ENCODE measurements around the gene ABCA9.
"Not testable (repeated sequence)": the region's sequence is repeated elsewhere in the genome, so short reads cannot be mapped to it uniquely, and the experiment has no call there.

The ABCA9 gene

GRCh38 chr17:68944435-68945035 is 116.2 kb downstream of the ABCA9 start:
- DNase-seq, result no peak

- DNase-seq, result not testable (repeated sequence)
These were observed 116.9 kb downstream of the ABCA9 start for GRCh38 chr17:68943812-68944182.

GRCh38 chr17:68943123-68943811 is 117.5 kb downstream of the ABCA9 start:
- no peak for DNase-seq

- no peak for DNase-seq
These were observed 118.3 kb downstream of the ABCA9 start for GRCh38 chr17:68942389-68942788.

GRCh38 chr17:68941761-68942160 is 119.0 kb downstream of the ABCA9 start:
- DNase-seq, result no peak

GRCh38 chr17:68939195-68939594 is 121.5 kb downstream of the ABCA9 start:
- no peak for DNase-seq

- no peak for DNase-seq
These were observed 122.7 kb downstream of the ABCA9 start for GRCh38 chr17:68937890-68938514.

- DNase-seq, result no peak
These were observed 133.2 kb downstream of the ABCA9 start for GRCh38 chr17:68927516-68927915.

GRCh38 chr17:68924793-68925720 is 135.7 kb downstream of the ABCA9 start:
- DNase-seq, result no peak

Data from NCI-H1105 (cell line).